Activated CD4-positive, alpha-beta T cell treated with anti-CD3 and anti-CD28 coated beads for 36 hours (primary cell): ENCODE data around the gene PRICKLE3. TPM values are rescaled to one million over a fixed set of nuclear protein-coding genes. Genes with fewer than 3 reads are reported as not detected.
A peak's percentile ranks its signal among the peaks of the same experiment; 100 is the strongest.

ENCODE experiments used
- ATAC-seq: fragments of 200-7000 bp; cut with Tn5 transposase; one replicate; pipeline ENCODE4 v1.10.0; 2021; ENCODE audit warnings: mild to moderate bottlenecking, moderate library complexity
- CTCF ChIA-PET: fragments of 350-600 bp; sonication (Branson Sonifier 250); formaldehyde crosslinking; loops from one replicate; lab custom pipeline; 2021; ENCODE audit warnings: antibody characterized with exemption; lab: Charles Lee
- POLR2A ChIA-PET: fragments of 350-600 bp; sonication (Branson Sonifier 250); formaldehyde crosslinking; loops from one replicate; lab custom pipeline; 2021; ENCODE audit warnings: antibody characterized with exemption, inconsistent platforms; lab: Charles Lee
- DNase-seq: peaks from one replicate; pipeline ENCODE4 v3.0.0-alpha.2; 2020
- H3K27ac Mint-ChIP-seq: one replicate; pipeline ENCODE4 v1.8.0; 2021; ENCODE audit warnings: mixed read lengths
- H3K27me3 Mint-ChIP-seq: one replicate; pipeline ENCODE4 v1.8.0; 2021; ENCODE audit warnings: mixed read lengths
- H3K36me3 Mint-ChIP-seq: one replicate; pipeline ENCODE4 v1.8.0; 2021; ENCODE audit warnings: low read depth, mixed read lengths
- H3K4me1 Mint-ChIP-seq: one replicate; pipeline ENCODE4 v1.8.0; 2021; ENCODE audit warnings: mixed read lengths
- H3K4me3 Mint-ChIP-seq: one replicate; pipeline ENCODE4 v1.8.0; 2021; ENCODE audit warnings: mild to moderate bottlenecking, moderate library complexity, mixed read lengths
- H3K9me3 Mint-ChIP-seq: one replicate; pipeline ENCODE4 v1.8.0; 2021; ENCODE audit warnings: low read depth, mixed read lengths
- intact Hi-C, 2 experiments: fragments of 100-400 bp; cut with DNase I in 1 of 2; cut with micrococcal nuclease in 1 of 2; formaldehyde crosslinking; loops; one replicate each; pipeline versions ENCODE4 v1.14.2 to v1.15.1; 2022 to 2024; cut with DNase I, micrococcal nuclease
- total RNA-seq, 2 experiments: library from RNA; stranded (reverse); gene quantifications; one replicate each; pipeline ENCODE4 v1.2.3, GENCODE V29; 2021

Gene PRICKLE3
- total RNA-seq, 2 experiments from 2014 or later: 22.3 to 23.0 TPM

GRCh38 chrX:49204709-49205108 lies 18.5 kb upstream of the PRICKLE3 start:
- Mint-ChIP-seq H3K27me3 (no peaks in the 10 kb centered on the region), H3K4me1 (peaks cover 4% of the 10 kb centered on the region), H3K27ac (no peak overlapping the region), H3K9me3 (no peaks in the 10 kb centered on the region), H3K36me3 (no peaks in the 10 kb centered on the region), H3K4me3 (no peak overlapping the region)
- CTCF ChIA-PET: no interaction called here
- intact Hi-C loops: no loop called here
- DNase-seq (no peak), ATAC-seq (no peak)
- POLR2A ChIA-PET: no interaction called here

- CTCF ChIA-PET: no interaction called here
- Mint-ChIP-seq H3K4me3 (no peak overlapping the region), H3K4me1 (peaks cover 7% of the 10 kb centered on the region), H3K36me3 (no peaks in the 10 kb centered on the region), H3K27me3 (no peaks in the 10 kb centered on the region), H3K9me3 (no peaks in the 10 kb centered on the region), H3K27ac (no peak overlapping the region)
- POLR2A ChIA-PET: no interaction called here
- ATAC-seq (no peak), DNase-seq (no peak)
- intact Hi-C loops: no loop called here
Observed at GRCh38 chrX:49204017-49204416, 17.8 kb upstream of the PRICKLE3 start.

- ChIA-PET CTCF (no interaction called here), POLR2A (no interaction called here)
- Mint-ChIP-seq H3K4me3 (no peak overlapping the region), H3K9me3 (no peaks in the 10 kb centered on the region), H3K27ac (no peak overlapping the region), H3K27me3 (no peaks in the 10 kb centered on the region), H3K4me1 (peaks cover 12% of the 10 kb centered on the region), H3K36me3 (no peaks in the 10 kb centered on the region)
- intact Hi-C loops: no loop called here
- ATAC-seq (no peak), DNase-seq (no peak)
Observed at GRCh38 chrX:49203536-49203935, 17.4 kb upstream of the PRICKLE3 start.

GRCh38 chrX:49202022-49202421 lies 15.8 kb upstream of the PRICKLE3 start:
- Mint-ChIP-seq H3K4me3 (no peak overlapping the region), H3K27me3 (no peaks in the 10 kb centered on the region), H3K9me3 (no peaks in the 10 kb centered on the region), H3K36me3 (no peaks in the 10 kb centered on the region), H3K27ac (no peak overlapping the region), H3K4me1 (peaks cover 19% of the 10 kb centered on the region)
- intact Hi-C loops: no loop called here
- DNase-seq (no peak), ATAC-seq (no peak)
- ChIA-PET CTCF (no interaction called here), POLR2A (interaction anchor here (0.7 kb wide), 1 partner anchor 47 kb away, joined by 4 read pairs; no protein-coding TSS in a partner anchor)

- CTCF ChIA-PET: interaction anchor here (0.6 kb wide), 1 partner anchor 557 kb away, joined by 4 read pairs; no protein-coding TSS in a partner anchor
Observed at GRCh38 chrX:49199906-49200771, 14.0 kb upstream of the PRICKLE3 start, which contains the start of gene SYP. SYP (minus strand) TSS chrX:49200193; CDS start chrX:49200186, 7 bp downstream.

GRCh38 chrX:49199315-49199595 lies 13.1 kb upstream of the PRICKLE3 start:
- intact Hi-C loops: no loop called here
- ATAC-seq: no peak

More at GRCh38 chrX:49199906-49200771, 14.0 kb upstream of the PRICKLE3 start, which contains the start of gene SYP:
- POLR2A ChIA-PET: no interaction called here
- DNase-seq: peak; percentile 94
- intact Hi-C loops: loop anchor here (1.0 to 2.0 kb wide), 4 partner anchors 9 to 99 kb away; partner anchors contain the start of gene PPP1R3F (in 1 of the 2)
- no peaks in the 10 kb centered on the region for H3K36me3 Mint-ChIP-seq
- H3K27me3 Mint-ChIP-seq: no peaks in the 10 kb centered on the region
- ATAC-seq: peak; percentile 95
- H3K9me3 Mint-ChIP-seq: no peaks in the 10 kb centered on the region
- H3K4me3 Mint-ChIP-seq: peak within 1 kb of the TSS; percentile 60
- H3K27ac Mint-ChIP-seq: peak within 1 kb of the TSS; percentile 69
- H3K4me1 Mint-ChIP-seq: peaks cover 19% of the 10 kb centered on the region

GRCh38 chrX:49198540-49199314 lies 12.6 kb upstream of the PRICKLE3 start:
- intact Hi-C loops: no loop called here
- POLR2A ChIA-PET: no interaction called here
- Mint-ChIP-seq H3K27ac (no peak overlapping the region), H3K9me3 (no peaks in the 10 kb centered on the region), H3K4me1 (peaks cover 24% of the 10 kb centered on the region), H3K36me3 (no peaks in the 10 kb centered on the region), H3K27me3 (no peaks in the 10 kb centered on the region), H3K4me3 (peak overlapping the region; percentile 60)
- DNase-seq: peak; percentile 28
- ATAC-seq: no peak
- CTCF ChIA-PET: no interaction called here

More at GRCh38 chrX:49199315-49199595, 13.1 kb upstream of the PRICKLE3 start:
- ChIA-PET POLR2A (no interaction called here), CTCF (no interaction called here)
- peak overlapping the region; percentile 60 for H3K4me3 Mint-ChIP-seq
- no peaks in the 10 kb centered on the region for H3K27me3 Mint-ChIP-seq
- H3K4me1 Mint-ChIP-seq: peaks cover 19% of the 10 kb centered on the region
- DNase-seq: no peak
- H3K36me3 Mint-ChIP-seq: no peaks in the 10 kb centered on the region
- no peak overlapping the region for H3K27ac Mint-ChIP-seq
- no peaks in the 10 kb centered on the region for H3K9me3 Mint-ChIP-seq

GRCh38 chrX:49197543-49198087 lies 11.4 kb upstream of the PRICKLE3 start:
- no peaks in the 10 kb centered on the region for H3K27me3 Mint-ChIP-seq
- no peak overlapping the region for H3K27ac Mint-ChIP-seq
- POLR2A ChIA-PET: no interaction called here
- peaks cover 35% of the 10 kb centered on the region for H3K4me1 Mint-ChIP-seq
- H3K9me3 Mint-ChIP-seq: no peaks in the 10 kb centered on the region
- DNase-seq (no peak), ATAC-seq (no peak)
- H3K36me3 Mint-ChIP-seq: no peaks in the 10 kb centered on the region
- H3K4me3 Mint-ChIP-seq: peak overlapping the region; percentile 60
- CTCF ChIA-PET: no interaction called here
- intact Hi-C loops: no loop called here

- H3K27ac Mint-ChIP-seq: peak overlapping the region; percentile 90
- H3K4me1 Mint-ChIP-seq: peaks cover 26% of the 10 kb centered on the region
- H3K9me3 Mint-ChIP-seq: no peaks in the 10 kb centered on the region
- peaks cover 2% of the 10 kb centered on the region for H3K36me3 Mint-ChIP-seq
- ATAC-seq (no peak), DNase-seq (peak; percentile 47)
- POLR2A ChIA-PET: no interaction called here
- H3K4me3 Mint-ChIP-seq: no peak overlapping the region
- CTCF ChIA-PET: interaction anchor here (0.7 to 2.5 kb wide), 5 partner anchors 21 to 726 kb away, joined by 5 to 8 read pairs (median 7); no protein-coding TSS in a partner anchor
- no peaks in the 10 kb centered on the region for H3K27me3 Mint-ChIP-seq
- intact Hi-C loops: loop anchor here (2.0 to 5.0 kb wide), 3 partner anchors 39 to 561 kb away; partner anchors contain the start of gene CACNA1F (in 1 of the 2)
Observed at GRCh38 chrX:49193542-49193964, 7.4 kb upstream of the PRICKLE3 start.

- ChIA-PET POLR2A (interaction anchor here (0.5 kb wide), 2 partner anchors 24 to 44 kb away, joined by 4 to 7 read pairs; no protein-coding TSS in a partner anchor), CTCF (interaction anchor here (0.6 to 2.5 kb wide), 15 partner anchors 13 to 873 kb away, joined by 3 to 8 read pairs (median 4); partner anchors contain the start of genes PLP2 and PPP1R3F)
- Mint-ChIP-seq H3K4me3 (peak overlapping the region; percentile 54), H3K27ac (peak overlapping the region; percentile 90), H3K27me3 (no peaks in the 10 kb centered on the region), H3K4me1 (peaks cover 20% of the 10 kb centered on the region), H3K36me3 (peaks cover 2% of the 10 kb centered on the region), H3K9me3 (no peaks in the 10 kb centered on the region)
- intact Hi-C loops: loop anchor here (2.0 to 5.0 kb wide), 3 partner anchors 39 to 562 kb away; partner anchors contain the start of gene CACNA1F (in 1 of the 2)
- peak; percentile 60 for DNase-seq
- no peak for ATAC-seq
Observed at GRCh38 chrX:49192722-49193328, 6.7 kb upstream of the PRICKLE3 start.
